Renal cortical epithelial cell (primary cell): ENCODE data around the gene PHF13. TPM values are rescaled to one million over a fixed set of nuclear protein-coding genes. Genes with fewer than 3 reads are reported as not detected.
A peak's percentile ranks its signal among the peaks of the same experiment; 100 is the strongest.

Source experiments
- DNase-seq: peaks from one replicate; pipeline ENCODE4 v3.0.0-alpha.2; 2011; ENCODE audit warnings: low read depth
- total RNA-seq: library from RNA; depleted of rRNA; stranded (reverse); fragments of >200 nt; gene quantifications from 2 replicates; pipeline ENCODE4 v1.2.3, GENCODE V29; 2014

PHF13 gene
- total RNA-seq, 1 donor from 2014 or later: 22.4 TPM

- DNase-seq: peak; percentile 22
Measured at GRCh38 chr1:6601923-6602668, 11.4 kb upstream of the PHF13 start.

- DNase-seq: peak; percentile 40
Measured at GRCh38 chr1:6602669-6603237, 10.8 kb upstream of the PHF13 start, which contains the start of gene KLHL21. KLHL21 (minus strand) TSS chr1:6602869; CDS start chr1:6602817, 52 bp downstream.

GRCh38 chr1:6603238-6603914 lies 10.2 kb upstream of the PHF13 start:
- DNase-seq: peak; percentile 74

GRCh38 chr1:6603915-6604558 lies 9.5 kb upstream of the PHF13 start:
- DNase-seq: peak; percentile 62

GRCh38 chr1:6612641-6613360 lies 730 bp upstream of the PHF13 start:
- peak; percentile 33 for DNase-seq

- no peak for DNase-seq
Measured at GRCh38 chr1:6614019-6614928, 743 bp downstream of the PHF13 start.

GRCh38 chr1:6614929-6615785 lies 1.6 kb downstream of the PHF13 start:
- DNase-seq: no peak

GRCh38 chr1:6619045-6619444 lies 5.5 kb downstream of the PHF13 start:
- DNase-seq: no peak

- no peak for DNase-seq
Measured at GRCh38 chr1:6621429-6622391, 8.2 kb downstream of the PHF13 start.

GRCh38 chr1:6622396-6623152 lies 9.0 kb downstream of the PHF13 start:
- DNase-seq: no peak

GRCh38 chr1:6623269-6623965 lies 9.9 kb downstream of the PHF13 start:
- no peak for DNase-seq

GRCh38 chr1:6624710-6625583 lies 11.4 kb downstream of the PHF13 start, which contains the start of gene THAP3:
THAP3 (plus strand) TSS chr1:6624868; CDS start chr1:6625219, 351 bp downstream.
- DNase-seq: peak; percentile 85

- peak; percentile 31 for DNase-seq
Measured at GRCh38 chr1:6625584-6626149, 12.1 kb downstream of the PHF13 start.

- DNase-seq: no peak
Measured at GRCh38 chr1:6627031-6627430, 13.5 kb downstream of the PHF13 start.

GRCh38 chr1:6627841-6628545 lies 14.5 kb downstream of the PHF13 start:
- no peak for DNase-seq
